DOHH2 (cell line): ENCODE data around the gene MRTFB.

Experiments used
- CTCF ChIP-seq: fragments of 200-600 bp; sonication (generic); IDR thresholded peaks from one replicate; pipeline ENCODE4 v1.5.1; 2014; ENCODE audit warnings: antibody characterized with exemption, mild to moderate bottlenecking, low read depth, low read length; ENCODE audit not compliant: poor library complexity, severe bottlenecking
- EZH2phosphoT487 ChIP-seq: fragments of 200-600 bp; sonication (generic); IDR thresholded peaks from 2 replicates; pipeline ENCODE4 v1.6.1; 2017; ENCODE audit warnings: borderline replicate concordance, mild to moderate bottlenecking, antibody characterized with exemption, low read length, moderate library complexity, mixed read lengths

GRCh38 chr16:14215941-14216340 lies 144.8 kb downstream of the MRTFB start:
- TF ChIP-seq CTCF (no peak), EZH2phosphoT487 (no peak)
